Activated CD8-positive, alpha-beta memory T cell treated with anti-CD3 and anti-CD28 coated beads for 4 hours (primary cell): ENCODE measurements around the gene LNX1.
"Not testable (repeated sequence)": the region's sequence is repeated elsewhere in the genome, so short reads cannot be mapped to it uniquely, and the experiment has no call there.

Source experiments
- DNase-seq, 2 donors: peaks; one replicate each; pipeline ENCODE4 v3.0.0-alpha.2; 2020; ENCODE audit warnings: low read depth in 2 of 2

Gene LNX1

DNA sequence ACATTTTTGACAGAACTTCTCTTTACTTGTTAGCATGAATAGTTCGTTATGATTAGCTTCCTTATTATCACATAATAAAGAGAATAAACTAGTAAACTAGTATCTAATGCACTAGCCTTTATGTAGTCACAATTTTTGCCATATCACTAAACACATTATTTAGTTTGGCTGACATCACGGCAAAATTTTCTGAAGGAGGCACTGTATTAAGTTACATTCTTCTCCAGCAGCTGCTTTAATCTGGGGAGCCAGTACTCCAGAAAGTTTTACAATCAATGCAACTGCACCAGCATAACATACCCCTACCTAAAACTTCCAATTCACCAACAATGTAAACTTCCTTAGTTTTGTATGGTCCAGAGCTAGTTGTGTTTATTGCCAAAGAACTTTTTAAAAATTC is 126.0 kb downstream of the LNX1 start:
- no peak for DNase-seq

- DNase-seq: no peak
Measured at GRCh38 chr4:53463340-53463739, 127.9 kb downstream of the LNX1 start.

DNA sequence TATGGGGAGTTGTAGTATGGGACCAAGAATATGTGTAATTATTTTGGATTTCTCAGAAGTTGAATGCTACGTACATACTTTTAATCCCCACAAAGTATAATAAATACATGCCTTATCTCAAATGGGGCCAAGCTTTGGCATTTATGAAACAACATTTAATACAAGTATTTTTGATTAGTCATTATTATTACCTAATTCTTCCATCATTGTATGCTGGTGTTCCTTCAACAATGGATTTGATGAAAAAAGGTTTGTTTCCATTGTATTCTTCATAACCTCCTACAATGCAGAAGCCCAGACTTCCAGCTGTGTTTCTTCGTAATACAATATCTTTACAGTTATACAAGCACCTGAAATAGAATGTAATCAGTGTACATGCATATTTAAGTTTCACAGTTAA is 130.0 kb downstream of the LNX1 start:
- DNase-seq: no peak

- no peak for DNase-seq
Measured at GRCh38 chr4:53459548-53459947, 131.7 kb downstream of the LNX1 start.

- DNase-seq: no peak
Measured at GRCh38 chr4:53456178-53456577, 135.1 kb downstream of the LNX1 start.

GRCh38 chr4:53455766-53456165 is 135.5 kb downstream of the LNX1 start:
- DNase-seq: no peak

DNA sequence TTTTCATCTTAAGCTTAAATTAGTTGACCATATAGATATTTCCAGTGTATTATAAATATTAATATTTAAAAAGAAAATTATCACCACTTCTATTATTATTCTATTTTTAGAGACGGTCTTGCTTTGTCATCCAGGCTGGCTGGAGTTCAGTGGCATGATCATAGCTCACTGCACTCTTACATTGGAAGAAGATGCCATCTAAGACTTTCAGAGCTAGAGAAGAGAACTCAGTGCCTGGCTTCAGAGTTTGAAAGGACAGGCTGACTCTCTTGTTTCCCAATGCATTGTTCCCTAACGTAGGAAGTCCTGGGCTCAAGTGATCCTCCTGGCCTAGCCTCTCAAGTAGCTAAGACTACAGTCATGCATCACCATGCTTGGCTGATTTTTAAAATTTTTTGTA is 137.9 kb downstream of the LNX1 start:
- DNase-seq: no peak

DNA sequence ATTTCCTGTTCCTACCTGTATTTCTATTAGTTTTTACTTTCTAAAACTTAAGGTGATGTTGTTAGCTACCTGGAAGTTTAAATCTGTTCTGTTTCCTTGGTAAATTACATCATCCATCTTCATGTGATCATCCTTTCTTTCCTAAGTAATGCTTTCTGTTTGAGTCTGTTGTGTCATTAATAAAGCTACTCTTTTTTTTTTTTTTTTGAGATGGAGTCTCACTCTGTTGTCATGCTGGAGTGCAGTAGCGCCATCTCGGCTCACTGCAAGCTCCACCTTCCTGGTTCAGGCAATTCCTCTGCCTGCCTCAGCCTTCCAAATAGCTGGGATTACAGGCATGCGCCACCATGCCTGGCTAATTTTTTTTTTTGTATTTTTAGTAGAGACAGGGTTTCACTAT is 140.5 kb downstream of the LNX1 start:
- DNase-seq: no peak

DNA sequence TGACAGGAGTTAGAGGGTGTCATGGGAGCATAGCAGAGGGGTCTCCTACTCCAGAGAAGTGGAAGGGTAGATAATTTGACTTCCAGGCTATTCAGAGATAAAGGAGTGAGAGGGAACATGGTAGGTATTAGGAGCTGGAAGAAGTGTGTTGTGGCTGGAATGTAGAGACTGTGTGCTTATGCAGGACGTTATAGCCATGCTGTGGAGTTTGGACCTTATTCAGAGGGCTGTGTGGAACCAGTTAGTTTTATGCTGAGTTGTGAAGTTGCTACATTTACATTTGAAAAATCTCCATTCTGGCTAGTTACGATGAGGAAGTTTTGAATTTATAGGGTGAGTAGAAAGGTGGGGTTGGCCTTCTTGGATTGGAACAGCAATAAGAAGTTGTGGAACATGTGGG is 146.3 kb downstream of the LNX1 start:
- DNase-seq: no peak

- DNase-seq: no peak
Measured at GRCh38 chr4:53441564-53441963, 149.7 kb downstream of the LNX1 start.

DNA sequence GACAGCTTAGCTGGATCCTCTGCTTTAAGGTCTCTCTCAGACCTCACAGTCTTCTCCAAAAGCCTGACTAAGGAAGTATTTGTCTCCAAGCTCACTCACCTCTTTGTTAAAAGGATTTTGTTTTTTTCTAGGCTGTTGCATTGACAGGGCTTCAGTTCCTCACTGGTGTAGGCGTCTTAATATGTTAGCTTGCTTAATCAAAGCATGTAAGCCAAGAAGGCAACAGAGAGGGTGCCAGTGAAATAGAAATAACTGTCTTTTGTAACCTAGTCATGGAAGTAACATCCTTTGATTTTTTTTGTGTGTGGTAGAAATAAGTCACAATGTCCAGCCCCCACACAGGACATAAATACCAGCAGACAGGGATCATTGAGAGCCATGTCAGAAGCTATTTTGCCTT is 155.0 kb downstream of the LNX1 start:
- no peak for DNase-seq

DNA sequence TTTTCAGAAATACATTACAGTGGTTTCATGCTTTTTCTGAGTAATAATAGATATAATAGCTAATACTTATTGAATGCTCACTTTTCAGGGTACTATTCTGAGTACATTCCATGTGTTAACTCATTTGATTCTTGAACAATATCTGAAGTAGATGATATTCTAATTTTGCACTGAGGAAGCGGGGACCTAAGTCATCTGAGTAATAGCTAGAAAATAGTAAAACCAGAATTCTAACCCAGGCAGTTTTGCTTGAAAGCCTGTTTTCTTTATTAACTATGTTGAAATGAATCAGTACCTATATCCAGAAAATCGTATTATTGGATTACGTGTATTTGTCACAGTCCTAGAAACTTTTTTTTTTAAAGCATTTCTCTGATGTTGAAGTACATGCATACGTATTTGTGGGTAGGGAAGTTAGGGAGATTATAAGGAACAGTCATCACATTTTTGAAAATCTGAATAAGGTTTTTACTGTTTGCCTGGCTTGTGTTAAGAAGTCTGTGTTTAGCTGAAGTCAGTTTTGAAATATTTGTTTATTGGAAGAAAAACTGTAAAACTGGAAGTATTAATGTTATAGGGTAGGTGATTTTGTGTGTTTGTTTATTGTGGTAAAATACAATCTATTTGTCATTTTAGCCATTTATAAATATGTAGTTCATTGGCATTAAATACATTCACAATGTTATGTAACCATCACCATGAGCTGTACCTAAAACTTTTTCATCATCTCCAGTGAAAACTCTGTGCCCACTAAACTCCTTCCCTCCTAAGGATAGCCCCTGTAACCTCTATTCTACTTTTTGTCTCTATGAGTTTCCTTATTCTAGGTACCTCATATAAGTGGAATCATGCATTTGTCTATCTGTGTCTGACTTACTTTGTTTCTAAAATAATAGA is 158.5 kb downstream of the LNX1 start:
- no peak for DNase-seq

DNA sequence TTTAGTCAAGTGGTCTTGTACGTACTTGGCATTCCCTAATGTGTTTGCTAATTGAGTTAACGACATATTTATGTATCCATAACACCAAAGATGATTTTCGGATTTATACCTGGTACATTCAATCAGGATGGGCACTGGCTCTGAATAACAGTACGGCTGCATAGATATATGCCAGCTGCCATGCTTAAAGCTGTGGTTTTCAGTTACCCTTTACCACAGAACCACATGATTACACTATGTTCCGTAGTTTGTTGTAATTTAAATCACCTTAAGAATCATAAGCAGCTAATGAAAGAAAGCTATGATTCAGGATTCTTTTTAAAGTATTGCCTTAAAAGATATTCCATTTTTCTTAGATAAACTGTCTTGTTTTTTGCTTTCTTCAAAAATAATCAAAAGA is 160.2 kb downstream of the LNX1 start:
- no peak for DNase-seq

DNA sequence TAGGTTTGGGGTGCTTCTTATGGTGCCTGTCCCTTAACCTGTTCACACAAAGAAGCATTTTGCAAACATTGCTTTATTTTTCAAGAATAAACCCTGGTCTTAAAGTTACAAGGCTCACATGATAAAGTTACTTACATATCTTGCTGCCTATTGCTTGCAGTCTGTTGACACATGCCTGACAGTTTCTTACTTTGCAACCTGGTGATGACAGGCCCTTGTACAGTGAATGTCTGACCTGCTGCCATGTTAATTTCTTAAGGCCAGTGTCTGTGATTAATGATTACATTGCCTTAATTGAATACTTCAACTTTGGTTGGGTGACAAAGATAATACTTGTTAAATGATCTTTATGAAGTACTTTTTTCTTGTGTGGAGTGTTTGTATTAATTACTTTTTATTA is 163.9 kb downstream of the LNX1 start:
- DNase-seq: no peak

GRCh38 chr4:53424280-53424679 is 167.0 kb downstream of the LNX1 start:
- DNase-seq: no peak

GRCh38 chr4:53422367-53422766 is 168.9 kb downstream of the LNX1 start:
- DNase-seq: no peak

DNA sequence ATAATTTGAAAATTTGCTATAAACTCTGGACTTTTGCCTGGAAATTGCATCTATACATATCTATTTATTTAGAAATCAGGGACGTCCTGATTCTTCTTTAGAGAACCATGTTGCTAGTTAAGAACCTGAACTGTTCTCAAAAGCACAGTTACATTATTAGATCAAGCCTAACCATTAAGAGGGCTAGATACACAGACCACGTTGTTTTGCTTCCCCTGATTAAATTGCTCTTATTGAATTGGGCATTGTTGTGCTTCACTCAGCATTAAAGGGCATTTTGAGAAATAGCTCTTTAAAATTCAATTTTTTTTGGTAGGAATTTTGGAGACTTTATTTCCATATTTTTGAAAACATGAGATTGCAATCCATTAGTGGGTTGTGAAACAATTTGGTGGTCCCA is 169.5 kb downstream of the LNX1 start:
- no peak for DNase-seq

DNA sequence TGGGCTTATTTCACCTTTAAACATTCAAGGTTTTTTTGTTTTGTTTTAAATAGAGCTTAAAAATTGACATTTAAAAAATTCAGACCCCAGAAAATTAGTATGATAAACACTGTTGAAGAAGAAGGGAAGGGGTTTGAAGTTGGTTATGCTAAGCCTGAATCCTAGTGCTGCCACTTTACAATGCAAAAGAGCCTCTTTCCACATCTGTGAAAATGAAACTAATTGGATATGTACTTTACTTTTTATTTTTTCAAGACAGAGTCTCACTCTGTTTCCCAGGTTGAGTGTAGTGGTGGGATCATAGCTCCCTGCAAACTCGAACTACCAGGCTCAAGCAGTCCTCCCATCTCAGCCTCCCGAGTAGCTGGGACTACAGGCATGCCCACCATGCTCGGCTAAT is 172.1 kb downstream of the LNX1 start:
- DNase-seq: no peak

DNA sequence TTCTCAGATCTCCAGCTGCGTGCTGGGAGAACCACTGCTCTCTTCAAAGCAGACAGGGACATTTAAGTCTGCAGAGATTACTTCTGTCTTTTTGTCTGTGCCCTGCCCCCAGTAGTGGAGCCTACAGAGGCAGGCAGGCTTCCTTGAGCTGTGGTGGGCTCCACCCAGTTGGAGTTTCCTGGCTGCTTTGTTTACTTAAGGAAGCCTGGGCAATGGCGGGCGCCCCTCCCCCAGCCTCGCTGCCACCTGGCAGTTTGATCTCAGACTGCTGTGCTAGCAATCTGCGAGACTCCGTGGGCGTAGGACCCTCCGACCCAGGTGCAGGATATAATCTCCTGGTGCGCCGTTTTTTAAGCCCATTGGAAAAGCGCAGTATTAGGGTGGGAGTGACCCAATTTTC is 181.8 kb downstream of the LNX1 start:
- DNase-seq: not testable (repeated sequence)
